Frontal cortex (tissue), 4 donors: Measurements from ENCODE around the gene ASTN1. TPM values are rescaled to one million over a fixed set of nuclear protein-coding genes. Genes with fewer than 3 reads are reported as not detected.
A peak's percentile ranks its signal among the peaks of the same experiment; 100 is the strongest.

ENCODE experiments used
- DNase-seq, 2 donors: peaks; one replicate each; pipeline ENCODE4 v3.0.0; 2012; ENCODE audit warnings: low spot score in 2 of 2
- FAIRE-seq: peaks from 2 replicates; lab custom pipeline; 2012; peaks lifted over from hg19 to GRCh38; lab: Jason Lieb, UNC
- total RNA-seq: library from RNA; depleted of rRNA; stranded (reverse); fragments of >200 nt; gene quantifications from one replicate; pipeline ENCODE4 v1.2.3, GENCODE V29; 2014
- donor health status: control.
- donor health status: control.
- donor health status: control.

Gene ASTN1
- total RNA-seq, 1 donor from 2014 or later: 59.1 TPM

DNA sequence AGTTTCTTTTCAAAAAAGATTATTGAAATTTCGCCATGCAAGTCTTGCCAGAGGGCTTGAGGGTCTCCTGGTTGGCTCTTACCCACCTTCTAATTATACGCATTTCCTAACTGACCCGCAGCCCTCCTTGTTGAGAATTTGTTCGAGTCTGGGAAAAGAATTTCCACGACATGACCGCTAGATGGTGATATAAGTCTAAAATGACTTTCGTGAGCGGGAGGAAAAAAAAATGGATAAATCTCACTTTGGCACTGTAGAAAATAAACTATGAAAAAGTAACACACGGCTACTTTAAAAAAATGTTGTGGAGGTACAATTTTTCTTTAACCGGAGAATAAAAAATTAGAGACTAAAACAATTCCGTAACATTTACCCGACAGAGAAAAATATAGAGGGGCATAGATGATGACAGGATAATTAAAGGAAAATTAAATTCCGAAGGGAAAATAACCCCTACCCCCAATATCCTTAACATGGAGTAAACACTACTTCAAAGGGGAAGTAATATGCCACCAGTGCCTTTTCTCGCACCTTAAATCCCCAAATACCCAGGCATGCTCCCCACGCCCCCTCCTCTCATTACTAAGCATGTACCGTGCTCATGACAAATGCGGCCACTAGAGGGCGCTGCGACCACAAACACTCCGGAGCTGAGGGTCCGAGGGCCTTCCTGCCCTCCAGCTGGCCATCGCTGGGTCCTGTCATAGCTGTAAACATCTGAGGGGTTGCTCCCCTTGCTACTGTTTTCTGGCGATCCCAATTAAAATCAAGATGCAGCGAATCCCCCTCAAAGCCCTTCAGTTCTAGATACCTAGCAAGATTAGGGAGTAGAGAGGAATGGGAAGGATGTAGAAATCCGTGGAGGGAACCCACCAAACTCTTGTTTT is 266.9 kb downstream of the ASTN1 start:
- DNase-seq (peak; percentile 23 to 54), FAIRE-seq (peak; percentile 93)

DNA sequence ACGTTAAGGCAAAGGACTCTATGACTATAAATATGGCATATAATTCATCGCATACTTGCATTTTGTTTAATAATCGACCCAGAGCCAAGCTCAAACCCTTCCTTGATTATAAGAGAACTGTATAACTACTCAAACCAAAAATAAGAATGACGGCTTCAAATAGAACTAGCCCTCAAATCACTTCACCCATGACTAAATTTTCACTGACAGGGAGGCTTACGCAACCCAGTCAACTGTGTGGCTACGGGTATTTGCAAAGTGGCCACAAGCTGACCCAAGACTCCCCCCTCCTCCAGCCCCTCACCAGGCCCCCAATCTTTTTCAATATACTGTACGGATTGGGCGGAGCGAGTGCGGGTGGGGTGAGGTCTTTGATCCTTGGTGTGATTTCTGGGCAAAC is 268.3 kb downstream of the ASTN1 start:
- FAIRE-seq: no peak

DNA sequence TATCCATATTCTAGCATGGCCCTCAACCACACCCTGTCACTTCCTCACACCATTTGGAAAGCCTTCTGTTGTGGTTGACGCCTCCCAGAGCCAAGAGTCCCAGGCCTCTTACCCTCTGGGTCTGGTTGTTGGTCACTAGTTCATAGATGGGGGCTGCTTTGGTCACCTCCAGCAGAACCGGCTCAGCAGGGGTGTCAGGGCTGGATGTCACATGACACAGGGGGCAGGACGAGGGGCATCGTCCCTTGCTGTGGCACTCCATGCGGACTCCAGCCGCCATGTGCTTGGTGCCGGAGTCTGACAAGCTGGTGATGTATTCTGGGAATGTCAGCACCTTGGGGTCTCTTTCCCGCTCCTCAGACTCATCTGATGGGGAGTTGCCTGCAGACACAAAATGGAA is 270.1 kb downstream of the ASTN1 start:
- no peak for DNase-seq
- no peak for FAIRE-seq

More for the DNA sequence above, 268.3 kb downstream of the ASTN1 start:
- no peak for DNase-seq

DNA sequence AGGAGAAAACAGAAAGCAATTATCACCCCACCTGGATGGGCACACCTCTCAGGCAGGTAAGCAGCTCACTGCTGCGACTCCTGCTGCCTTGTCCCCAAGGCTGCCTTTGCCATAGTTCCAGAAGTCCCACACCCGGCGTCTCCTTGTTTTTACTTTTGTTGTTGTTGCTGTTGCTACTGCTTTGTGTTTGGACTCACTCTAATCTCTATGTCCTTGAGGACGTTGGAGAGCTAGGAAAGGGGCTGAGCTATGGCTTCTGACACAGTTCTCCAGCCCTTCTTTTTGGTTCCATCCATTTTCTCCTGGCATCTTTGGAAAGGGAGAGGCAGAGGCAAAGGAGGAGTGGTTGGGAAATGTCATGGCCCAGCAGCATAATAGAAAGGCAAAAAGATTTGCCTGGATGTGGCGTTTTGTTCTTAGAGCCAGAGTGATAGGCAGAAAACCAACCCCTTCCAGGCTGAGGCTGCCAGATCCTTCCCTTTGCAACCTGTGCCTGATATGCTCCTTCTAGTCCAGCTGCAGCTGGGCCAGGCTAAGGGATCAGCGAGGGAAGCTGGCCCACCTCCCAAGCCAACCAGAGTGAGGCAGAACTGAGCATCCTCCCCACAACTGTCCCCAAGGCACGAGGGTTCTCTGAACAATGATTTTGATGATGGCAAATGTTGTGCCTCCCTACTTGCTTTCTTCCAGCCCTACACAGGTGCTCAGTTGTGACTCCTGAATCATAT is 270.7 kb downstream of the ASTN1 start:
- DNase-seq: no peak
- FAIRE-seq: no peak

DNA sequence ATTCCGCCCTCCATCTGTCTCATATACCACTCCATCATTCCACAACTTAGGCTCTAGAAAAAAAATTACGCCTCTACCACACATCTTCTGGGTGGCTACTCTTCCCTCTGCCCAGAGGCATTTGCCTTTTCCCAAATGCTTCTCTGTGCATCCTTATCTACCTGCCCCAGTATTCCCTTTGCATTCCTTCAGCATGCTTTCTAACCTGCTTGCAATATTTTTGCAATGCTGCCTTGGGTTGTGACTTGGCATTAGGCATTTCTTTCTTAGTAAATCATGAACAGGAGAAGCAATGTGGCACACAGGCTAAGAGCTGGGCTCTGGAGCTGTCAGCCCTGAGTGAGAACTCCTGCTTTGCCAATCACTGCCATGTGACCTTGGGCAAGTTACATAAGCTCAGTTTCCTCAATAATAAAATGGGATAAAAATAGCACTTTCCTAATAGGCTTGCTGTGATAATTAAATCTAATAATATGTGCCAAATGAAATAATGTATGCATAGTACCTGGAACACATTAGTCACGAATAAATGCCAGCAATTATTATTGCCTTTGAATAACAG is 276.0 kb downstream of the ASTN1 start:
- DNase-seq (no peak), FAIRE-seq (no peak)

DNA sequence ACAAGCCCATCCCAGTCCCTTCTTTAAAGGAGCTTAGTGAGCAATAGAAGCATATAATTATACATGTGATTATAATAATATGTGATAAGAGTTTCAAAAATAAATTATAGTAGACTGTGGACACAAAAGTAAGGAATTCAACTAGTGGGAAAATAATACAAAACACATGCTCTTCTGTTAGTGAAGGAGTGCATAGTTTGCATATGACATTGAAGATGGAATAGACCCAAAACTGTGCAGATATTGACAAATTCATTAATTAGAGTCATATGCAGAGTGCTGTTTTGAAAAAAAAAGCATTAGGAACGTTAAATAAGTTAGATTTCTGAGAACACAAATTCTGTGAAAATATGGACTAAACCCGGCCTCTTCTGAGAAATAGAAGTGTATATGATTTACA is 278.8 kb downstream of the ASTN1 start:
- no peak for FAIRE-seq

DNA sequence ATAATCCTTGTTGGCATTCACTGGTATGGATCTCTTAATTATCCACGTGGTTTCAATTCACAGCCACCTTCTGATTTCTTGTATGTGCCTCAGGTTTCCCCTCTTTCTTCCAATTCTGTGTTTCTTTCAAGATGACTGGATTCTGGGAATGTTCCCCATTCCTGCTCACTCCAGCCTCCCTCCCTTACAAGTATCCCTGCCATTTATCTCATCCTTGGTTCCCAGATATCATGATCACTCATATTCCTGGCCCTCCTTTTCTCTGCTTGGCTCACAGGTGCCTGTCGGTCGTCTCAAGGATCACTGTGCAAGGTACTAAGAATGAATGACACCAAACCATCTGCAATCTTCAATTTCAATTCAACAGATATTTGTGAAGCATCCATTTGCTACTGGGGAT is 279.2 kb downstream of the ASTN1 start:
- DNase-seq (no peak), FAIRE-seq (no peak)

More for the DNA sequence above, 278.8 kb downstream of the ASTN1 start:
- no peak for DNase-seq

DNA sequence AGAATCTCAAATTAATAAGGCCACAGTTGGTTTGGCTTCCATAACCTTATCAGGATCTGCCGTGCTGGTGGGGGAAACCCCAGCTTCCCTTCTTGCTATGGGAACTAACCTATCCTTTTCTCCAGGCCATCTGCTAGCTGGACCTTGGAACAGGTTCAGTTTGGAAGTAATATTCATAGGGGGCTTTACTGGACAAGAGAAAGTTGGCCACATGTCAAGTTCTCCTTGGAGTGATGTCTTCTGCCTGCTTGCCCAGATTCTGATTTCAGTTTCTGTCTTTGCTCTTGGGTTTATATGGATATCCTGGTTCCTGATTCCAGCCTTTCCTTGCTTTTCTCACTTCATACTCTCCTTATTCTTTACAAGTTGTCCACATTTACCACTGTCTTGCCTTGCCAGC is 279.6 kb downstream of the ASTN1 start:
- DNase-seq (no peak), FAIRE-seq (no peak)

DNA sequence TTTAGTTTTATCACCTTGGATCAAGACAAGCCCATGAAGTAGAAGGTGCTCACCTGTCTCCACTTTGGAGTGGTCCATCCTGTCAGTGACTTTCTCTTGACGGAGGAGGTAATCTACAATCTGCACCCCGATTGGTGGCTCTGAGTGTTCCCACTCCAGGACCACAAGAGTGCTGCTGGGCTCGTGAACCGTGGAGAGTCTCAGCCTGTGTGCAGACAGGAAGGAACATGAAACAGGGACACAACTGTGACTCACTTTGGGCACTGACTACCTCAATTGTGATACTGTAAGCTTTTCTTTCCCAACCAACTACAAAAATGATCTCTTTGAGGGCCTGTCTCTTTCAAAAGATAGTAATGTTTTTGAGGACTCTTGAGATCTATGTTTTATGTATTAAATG is 280.2 kb downstream of the ASTN1 start:
- DNase-seq: no peak
- no peak for FAIRE-seq

DNA sequence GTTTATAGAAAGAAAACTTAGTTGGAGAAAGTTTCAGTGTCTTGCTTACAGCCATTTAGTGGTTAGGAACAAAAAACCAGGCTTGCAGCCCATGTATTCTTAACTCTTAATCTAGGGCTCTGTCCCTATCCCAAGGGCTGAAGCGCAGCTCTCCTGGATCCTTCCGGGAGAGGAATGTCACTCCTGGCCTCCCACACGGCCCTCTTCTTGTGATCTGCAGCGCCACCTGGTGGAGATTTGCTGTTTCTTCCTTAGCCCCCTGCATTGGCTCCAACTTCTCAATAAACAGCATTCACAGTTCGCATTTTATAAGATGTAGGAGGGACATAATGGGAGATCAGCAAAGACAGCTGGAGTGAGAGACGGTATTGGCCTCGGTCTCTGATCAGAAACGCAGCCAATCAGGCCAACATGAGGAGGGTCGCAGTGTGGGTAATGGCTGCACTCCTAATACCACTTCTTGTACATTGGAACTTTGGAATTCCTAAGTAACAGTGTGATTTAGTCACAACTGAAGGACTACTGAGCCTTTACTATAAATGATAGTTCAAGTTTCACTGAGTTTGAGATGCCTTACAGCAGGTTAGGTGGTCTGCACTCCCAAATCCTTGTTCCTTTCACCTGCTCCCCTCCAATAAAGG is 283.4 kb downstream of the ASTN1 start:
- DNase-seq (peak; percentile 16 to 69), FAIRE-seq (no peak)

DNA sequence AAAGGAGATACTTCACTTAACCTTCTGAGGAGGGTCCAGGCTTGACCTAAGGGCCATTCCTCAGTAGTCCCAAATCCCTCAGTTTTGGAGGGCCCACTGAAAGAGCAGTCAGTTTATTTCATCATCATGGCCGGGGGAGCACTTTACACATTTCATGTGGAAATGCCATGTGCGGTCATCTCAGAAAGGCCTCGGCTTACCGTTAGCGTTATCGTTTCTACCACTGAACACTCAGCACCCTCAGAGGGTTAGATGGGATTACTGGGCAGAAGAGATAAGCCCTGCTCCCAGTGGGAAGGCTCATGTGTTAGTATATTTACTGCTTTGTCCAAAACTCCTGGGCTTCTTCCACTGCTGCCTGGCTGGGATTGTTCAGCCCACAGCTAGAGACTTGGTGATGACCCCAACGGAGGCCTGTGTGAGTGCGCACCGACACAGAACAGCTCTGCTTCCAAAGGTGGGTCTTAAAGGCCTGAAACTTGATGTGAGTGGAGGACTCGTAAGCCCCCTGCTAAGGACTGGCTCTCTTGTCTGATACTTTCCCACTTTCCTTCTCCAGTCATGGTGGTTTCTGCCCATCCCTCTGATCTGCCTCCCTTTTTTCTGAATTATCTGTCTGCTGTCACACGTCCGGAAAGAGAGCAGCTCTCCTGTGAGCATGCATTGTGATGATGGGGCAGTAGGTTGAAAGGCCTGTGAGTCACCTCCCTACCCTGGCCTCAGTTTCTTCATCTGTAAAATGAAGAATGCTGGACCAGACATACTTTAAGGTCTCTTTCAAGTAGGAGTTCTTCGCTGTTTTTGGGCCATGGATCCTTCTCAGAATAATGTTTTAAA is 284.5 kb downstream of the ASTN1 start:
- no peak for DNase-seq
- FAIRE-seq: no peak

DNA sequence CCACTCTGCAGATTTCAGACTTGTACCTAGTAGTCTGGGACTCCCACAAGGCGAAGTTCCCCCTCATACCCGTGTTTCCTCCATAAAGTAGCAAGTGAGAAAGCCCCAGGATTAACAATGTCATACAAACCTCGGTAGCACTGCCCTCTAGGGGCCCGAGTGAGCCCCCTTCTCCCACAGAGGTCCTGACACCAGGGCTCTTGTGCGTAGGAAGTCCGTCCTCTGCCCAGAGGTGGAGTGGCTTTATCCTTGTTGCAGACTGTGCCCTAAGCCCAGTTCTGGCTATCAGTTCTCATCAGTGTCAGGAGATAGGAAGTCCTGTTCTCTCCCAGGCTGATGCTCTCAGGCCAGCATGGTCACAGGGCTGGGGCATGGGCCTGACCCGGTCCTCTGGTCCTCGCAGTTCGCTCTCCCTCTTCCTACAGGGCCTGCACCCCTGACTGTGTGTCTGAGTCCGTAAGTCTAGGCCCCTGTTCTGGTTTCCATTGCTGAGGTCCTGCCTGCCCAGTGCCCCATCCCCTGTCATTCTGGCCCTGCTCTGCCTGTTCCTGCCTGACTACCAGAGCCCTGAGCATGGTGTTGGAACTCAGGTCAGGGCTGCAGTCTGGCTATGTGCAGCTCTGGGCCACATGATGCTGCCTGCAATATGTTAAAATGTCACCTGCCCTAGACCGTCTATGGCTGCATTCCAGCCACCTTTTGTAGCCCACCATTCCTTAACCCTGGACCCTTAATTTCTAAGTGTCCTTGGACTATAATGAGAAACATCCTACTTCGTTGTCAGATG is 285.6 kb downstream of the ASTN1 start:
- FAIRE-seq (no peak), DNase-seq (no peak)

DNA sequence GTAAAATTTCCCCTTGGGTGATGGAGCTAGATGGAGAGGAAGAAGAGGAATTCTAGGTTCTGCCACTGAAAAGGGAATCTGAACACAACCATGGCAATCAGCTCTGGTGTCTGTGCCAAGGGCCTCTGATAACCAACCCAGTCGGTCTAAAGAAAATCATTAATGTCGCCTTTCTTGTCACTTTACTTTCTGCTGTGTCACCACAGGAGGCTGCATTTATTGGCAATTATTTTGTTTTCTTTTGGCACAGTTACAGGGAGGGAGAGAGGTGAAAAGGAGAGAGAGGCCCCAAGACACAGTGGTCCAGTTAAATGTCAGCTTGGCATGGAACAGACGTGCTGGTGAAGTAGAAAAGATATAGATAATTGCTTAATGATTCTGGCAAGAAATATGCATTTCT is 287.0 kb downstream of the ASTN1 start:
- no peak for FAIRE-seq
- DNase-seq: no peak

DNA sequence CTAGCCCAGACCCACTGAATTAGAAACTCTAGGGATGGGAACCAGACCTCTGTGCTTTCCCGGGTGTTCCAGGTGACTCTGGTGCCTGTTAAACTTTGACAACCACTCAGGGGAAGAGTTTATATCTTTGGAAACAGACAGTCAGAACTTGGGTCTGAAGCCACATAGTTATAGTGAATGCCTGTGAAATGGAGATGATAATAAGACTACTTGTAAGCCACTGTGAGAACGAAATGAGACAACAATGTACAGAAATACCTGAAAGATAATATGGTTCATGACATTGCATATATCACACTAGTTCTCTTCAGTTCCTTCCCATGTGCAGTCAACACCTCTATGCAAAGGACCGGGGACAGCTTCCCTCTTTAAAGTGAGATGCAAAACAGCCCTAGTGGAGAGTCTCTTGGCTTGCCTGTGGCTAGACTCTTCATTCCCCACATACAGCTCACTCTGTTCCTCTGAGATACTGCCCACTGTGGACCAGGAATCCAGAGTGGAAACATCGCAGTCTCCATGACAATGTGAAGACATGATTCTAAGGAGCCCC is 287.5 kb downstream of the ASTN1 start:
- FAIRE-seq (no peak), DNase-seq (no peak)

DNA sequence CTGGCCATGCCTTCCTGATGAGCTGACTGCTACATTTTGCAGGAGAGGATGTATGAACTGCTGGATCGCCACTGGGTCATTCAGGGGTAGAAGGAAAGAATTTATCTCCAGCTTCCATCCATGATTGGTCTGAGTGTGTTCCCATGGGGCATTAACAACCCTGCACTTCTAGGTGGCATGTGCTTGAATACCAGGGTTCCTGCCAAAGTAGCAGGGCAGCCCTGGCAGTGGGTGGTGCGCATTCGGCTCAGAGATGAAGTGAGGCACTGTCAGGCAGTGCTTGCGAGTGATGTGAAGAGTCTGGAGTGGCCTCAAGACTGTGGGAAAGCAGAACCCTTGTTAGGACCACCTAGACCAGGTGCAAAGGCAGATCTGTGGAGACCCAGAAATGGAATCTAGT is 294.9 kb downstream of the ASTN1 start:
- FAIRE-seq (no peak), DNase-seq (no peak)

DNA sequence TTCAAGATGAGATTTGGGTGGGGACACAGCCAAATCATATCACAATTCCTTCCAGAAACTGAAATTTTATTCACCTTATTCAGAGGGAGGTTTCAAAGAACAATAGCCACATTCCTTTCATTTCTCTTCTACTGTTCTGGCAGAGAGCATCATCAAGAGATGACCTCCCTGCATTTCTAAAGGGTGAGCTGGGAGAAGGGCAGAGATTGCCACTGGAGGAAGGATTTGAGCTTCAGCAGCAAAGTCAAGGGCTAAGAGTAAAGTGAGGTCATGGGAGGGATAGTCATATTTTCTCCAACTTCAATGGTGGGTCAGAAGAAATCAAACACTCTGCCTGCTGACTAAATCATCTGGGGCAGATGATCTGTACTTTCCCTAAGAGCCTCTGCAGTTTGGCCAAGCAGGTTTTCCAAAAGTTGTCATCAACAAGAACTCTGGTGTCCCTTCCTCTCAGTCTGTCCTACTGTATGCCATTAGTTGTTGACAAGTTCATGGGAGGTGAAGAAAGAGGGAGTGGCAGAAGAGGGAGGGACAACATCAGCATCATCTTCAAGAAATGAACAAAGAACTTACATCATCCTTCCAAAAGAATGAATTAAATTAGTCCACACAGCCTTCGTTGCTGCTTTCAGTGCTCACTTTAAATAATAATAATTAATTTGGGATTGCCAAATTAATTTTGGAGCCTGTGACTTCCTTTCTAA is 298.3 kb downstream of the ASTN1 start:
- no peak for FAIRE-seq

DNA sequence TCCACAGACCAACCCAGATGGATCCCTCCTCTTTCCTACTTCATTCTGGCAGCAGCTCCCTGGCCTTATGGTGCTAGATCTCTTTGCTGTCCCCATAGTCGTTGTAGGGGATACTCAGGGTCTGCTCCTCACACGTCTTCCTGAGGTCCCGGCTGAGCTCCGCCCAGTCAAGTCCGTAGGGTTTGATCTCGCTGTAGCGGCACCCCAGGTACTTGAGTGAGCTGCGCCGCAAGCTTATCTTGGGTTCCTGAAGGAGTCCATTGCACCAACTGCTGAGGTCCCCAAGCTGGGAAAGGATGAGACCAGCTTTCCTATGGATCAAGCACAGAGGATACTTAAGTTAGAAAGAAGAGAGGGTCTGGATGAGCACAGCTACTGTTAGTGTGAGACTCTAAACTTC is 300.3 kb downstream of the ASTN1 start:
- DNase-seq: no peak
- FAIRE-seq: no peak

More for the DNA sequence above, 298.3 kb downstream of the ASTN1 start:
- DNase-seq: no peak

DNA sequence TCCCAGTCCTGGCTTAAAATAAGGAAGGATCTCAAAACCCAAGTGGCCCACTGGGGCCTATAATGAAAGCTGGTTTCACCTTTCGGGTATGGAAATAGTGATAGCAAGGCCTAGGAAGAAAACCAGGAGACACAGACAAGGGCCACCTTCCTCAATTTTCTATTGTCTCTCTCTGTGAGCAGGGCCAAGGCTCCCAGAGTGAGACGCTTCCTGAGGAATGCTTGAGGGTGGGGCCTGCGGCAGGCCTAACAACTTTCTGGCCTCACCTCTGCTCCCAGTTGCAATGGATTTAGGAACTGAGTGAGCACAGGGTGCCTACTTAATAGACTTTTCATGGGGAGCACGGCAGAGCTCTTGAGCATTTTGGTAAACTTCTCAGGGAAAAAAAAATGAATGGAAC is 300.9 kb downstream of the ASTN1 start:
- DNase-seq: no peak
- no peak for FAIRE-seq
